NAMALWA (cell line): ENCODE data around the gene SNX1.
A peak's percentile ranks its signal among the peaks of the same experiment; 100 is the strongest.

Experiments used
- DNase-seq: peaks from one replicate; pipeline ENCODE4 v3.0.0-alpha.2; 2015; ENCODE audit warnings: low spot score

SNX1 gene

DNA sequence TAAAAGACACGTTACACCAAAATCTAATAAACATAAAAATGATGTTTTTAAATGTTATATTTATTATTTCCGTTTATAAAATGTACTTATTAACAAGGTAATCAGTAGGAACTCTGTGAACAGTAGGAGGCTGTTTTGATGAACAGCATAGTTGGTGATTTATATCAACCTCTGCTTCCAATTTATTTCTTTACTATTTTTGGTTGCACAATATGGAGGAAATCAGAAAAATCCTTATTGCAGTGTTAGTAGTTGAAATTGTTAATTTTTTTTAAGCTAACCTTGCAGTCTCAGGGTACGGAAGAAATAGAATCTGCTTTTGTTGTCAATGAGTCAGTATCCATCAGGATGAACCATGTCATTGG is 50.7 kb downstream of the SNX1 start:
- DNase-seq = no peak

DNA sequence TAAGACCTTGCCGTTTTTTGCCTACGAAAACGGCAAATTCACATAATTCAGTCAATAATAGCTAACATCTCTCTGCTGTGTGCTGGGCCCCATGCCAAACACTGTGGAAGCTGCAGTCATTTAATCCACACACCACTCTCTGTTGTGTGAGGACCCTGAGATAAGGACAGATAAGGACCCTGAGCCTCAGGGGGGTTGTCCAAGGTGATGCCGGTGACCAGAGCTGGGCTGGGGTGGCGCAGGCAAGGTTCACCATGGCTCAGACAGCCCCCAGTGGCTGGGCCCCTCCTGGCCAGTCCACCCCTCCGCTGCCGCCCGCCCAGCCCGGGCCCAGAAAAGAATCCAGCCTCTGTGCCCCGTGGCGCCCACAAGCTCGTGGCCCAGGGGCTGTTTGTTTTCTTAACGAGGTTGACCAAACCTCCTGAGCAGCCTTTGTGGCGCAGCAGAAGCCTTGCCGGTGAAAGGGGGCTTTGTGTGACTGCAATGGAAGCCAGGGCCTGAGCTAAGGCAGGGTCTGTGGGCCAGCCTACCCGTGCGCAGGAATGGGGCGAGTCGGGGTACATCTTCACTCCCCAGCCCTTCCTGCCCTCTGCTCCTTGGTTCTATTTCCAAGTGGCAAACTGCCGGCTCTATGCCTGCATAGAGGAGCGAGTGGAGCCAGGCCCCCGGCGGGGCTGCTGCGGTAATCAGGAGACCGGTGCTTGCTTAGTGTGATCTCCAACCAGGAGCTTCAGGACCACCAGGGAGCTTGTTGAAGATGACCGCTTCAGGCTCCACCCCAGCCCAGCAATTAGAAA is 51.3 kb downstream of the SNX1 start:
- no peak for DNase-seq

DNA sequence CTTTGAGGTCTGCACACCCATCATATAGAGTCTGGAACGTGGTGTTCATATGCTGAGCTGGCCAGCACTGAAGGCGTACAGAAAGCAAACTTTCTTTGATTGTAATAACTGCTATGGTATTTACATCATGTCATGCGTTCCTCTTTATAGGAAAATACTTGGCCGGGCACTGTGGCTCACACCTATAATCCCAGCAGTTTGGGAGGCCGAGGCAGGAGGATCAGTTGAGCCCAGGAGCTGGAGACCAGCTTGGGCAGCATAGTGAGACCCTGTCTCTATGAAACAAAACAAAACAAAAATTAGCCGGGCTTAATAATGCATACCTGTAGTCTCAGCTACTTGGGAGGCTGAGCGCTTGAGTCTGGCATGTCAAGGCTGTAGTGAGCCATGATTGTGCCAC is 52.4 kb downstream of the SNX1 start:
- DNase-seq = no peak

DNA sequence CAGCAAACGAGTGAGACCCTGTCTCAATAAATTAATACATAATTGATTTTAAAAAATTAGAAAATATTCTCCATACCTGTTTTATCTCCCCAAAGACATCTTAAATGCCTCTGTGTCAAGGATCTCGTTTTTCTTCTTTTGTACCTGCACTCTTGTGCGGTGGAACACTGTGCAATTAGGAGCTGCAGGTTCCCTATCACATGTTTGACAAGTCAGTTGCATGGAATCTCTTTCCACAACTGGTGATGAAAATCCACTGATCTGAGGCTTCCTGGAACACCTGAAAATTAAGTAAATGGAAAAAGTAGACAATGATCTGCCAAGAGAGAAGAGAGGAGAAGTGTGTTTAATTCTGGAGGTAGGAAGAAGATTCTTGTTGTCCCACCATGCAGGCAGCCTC is 52.8 kb downstream of the SNX1 start:
- DNase-seq = no peak

DNA sequence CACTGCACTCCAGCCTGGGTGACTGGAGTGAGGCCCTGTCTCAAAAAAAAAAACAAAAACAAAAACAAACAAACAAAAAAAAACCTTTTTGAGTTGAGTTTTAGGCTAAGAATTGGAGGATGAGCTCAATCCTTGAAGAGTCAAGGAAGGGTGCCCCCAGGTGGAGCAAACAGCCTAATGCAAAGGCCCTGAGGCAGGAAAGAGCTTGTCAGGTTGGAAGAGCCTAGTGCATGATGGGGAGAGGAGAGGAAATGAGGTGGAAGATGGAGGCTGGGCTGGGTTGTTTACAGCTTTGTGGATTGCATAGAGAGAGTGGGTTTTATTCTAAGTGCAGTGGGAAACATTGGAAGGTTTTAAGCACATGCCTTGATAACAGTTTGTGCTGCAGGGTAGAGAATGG is 53.6 kb downstream of the SNX1 start:
- peak; percentile 58 for DNase-seq

DNA sequence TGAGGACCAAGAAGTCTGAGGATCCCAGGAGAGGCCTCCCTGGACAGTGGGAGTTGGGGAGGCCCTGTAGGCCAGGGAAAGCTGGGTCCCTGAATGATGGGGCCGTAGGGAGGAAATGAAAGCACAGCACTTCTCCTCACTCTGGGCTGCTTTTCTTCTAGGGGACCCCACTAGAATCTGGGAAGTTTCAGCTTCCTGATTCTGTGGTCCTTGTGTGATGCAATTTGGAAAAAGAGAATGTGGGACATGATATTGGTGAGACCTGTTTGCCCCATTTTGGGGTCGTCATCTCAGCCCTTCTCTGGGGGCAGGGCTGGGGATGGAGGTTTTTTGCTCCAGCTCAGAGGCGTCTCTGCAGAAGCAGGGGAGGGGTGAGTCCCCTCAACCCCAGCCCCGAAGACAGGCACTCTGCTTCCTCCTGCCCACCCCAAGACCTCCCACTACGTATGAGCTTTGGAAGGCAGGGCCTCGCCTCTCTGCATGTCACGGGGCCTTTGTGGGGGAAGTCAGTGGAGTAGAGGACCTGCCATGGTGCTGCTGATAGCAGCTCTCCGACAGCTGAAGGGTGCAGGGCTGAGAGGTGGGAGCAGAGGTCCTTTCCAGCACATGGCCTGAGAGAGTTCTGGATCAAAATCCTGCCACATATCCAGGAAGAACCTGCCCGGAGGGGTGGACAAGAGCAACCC is 54.3 kb downstream of the SNX1 start:
- no peak for DNase-seq

DNA sequence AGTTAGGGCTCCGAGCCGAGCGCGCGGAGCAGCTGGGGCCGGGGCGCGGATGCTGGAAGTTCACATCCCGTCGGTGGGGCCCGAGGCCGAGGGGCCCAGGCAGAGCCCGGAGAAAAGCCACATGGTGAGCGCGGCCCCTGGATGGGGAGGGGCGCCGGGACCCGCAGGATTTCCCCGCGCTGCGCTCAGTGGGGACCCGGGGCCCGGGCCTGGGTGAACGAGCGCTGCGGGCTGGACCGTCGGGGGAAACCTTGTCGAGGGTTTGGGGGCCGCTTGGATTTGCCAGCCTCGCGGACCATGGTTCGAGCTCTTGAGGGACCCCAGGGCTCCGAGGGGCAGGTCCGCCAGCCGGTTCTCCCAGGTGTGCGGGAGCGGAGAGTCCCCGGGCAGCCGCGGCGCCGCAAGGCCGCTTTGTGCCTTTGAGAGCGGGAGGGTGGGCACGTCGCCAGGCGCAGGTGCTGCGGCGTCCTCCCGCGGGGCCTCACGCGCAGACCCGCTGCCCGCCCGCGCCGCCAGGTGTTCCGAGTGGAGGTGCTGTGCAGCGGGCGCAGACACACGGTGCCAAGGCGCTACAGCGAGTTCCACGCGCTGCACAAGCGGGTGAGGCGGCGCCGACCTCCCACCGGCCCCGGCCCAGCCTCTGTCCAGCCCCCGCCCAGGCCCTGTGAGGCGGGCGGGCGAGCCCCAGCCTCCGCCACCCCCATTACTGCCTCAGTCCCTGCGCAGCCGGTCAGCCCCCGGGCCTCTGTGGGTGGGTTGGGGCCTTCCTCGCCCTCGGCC is 56.1 kb downstream of the SNX1 start, which contains the start of gene SNX22:
TSS of gene SNX22 (plus strand) at position 5 of the 780 bp plus-strand sequence. CDS start at position 50, 45 bp downstream.
- peak; percentile 72 for DNase-seq

DNA sequence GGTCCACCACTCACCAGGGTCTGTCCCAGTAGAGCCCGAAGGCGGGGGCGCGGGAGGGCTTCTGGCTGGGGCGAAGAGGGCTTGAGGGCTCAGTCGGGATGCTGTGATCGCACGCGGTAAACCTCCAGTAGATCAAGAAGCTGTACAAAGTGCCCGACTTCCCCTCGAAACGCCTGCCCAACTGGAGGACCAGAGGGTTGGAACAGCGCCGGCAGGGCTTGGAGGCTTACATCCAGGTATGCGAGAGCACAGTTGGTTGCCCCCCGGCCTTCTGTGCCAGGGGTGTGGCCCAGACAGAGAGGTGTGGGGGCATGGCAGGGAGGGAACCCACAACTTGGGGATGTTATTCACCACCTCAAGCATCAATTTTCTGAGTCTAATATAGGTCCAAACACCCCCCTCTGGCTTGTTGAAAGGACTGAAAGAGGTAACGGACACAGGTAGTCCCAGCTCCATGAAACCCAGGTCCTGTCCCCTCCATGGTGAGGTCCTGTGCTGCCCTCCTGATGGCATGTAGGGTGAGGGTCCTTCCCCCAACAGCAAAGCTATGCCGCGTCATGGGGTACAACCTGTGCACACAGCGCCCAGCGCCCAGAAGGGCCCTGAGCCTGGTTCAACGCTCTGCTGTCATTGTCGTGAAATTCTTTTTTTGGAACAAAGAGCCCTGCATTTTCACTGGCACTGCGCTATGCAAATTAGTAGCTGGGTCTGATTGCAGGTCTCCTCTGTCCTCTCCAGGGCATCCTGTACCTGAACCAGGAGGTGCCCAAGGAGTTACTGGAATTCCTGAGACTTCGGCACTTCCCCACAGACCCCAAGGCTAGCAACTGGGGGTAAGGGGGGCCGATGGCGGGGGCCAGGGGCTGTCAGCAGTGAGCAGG is 57.0 kb downstream of the SNX1 start:
- peak; percentile 86 for DNase-seq

DNA sequence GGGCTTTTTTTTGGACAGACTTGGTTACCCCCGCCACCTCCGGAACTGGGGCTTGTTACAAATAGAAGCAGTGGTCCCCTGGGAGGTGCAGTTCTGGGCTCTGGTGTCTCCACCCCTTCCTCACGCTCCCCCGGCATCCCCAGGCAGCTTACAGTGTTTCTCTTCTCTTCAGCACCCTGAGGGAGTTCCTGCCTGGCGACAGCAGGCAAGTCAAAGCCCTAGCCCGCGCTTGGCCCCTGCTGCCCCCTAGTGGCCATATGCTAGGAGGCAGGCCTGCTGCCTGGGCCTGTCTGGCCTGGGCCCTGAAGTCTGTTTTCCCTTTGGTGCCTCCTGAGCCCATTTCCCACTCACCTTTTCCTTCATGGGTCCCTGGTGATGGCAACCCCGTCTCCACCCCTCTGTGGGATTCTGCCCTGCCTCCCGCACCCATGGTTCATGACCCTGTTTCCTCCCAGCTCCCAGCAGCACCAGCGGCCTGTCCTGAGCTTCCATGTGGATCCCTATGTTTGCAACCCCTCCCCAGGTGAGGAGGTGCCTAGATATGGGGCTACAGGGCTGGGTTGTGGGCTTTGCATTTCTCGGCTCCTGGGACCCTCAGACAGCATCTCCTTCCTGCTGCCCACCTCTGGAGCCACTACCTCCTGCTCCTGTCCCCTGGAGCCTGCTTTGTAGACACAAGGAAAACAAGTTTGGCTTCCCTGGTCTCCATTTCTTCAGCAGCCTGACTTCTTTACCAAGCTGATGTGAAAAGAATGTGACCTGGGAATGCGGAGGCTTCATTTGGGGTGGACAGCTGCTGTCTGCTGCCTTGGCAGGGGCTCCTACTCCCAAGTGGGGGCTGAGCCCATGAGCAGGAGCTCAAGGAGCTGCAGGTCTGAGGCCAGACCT is 57.9 kb downstream of the SNX1 start:
- peak; percentile 98 for DNase-seq

DNA sequence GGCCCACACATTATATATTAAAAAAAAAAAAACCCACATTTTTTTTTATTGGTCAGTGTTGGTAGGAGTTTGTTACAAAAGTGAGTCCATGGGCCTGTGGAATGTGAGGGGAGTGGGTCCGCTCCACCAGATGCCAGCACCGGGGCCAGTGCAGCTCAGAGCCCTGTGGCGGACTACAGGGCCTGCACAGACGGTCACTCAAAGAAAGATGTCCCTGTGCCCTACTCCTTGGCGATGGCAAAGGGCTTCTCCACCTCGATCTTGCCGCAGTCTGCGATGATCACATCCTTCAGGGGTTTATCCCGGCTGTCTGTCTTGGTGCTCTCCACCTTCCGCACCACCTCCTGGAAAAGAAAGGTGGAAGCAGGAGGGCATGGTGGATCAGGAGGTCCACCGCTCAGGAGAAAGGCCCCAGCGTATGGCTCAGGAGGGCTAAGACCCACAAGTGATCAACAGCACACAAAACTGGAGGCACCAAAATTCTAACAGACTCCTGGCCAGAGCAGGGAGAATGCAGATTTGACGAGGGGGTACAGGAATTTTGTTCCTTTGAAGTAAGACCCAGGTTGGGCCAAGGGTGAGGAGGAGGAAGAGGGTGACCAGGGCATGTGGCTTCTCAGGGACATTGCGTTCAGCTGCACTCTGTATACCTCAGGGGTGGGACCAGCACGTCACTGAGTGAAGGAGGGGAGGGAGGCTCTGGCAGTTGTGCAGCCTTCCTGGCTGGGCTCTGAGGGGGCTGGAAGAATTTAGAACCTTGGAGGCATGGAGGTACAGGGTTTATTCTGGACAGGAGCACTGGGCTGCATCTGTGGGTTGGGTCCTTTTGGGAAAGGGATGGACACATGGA is 60.2 kb downstream of the SNX1 start:
- no peak for DNase-seq

DNA sequence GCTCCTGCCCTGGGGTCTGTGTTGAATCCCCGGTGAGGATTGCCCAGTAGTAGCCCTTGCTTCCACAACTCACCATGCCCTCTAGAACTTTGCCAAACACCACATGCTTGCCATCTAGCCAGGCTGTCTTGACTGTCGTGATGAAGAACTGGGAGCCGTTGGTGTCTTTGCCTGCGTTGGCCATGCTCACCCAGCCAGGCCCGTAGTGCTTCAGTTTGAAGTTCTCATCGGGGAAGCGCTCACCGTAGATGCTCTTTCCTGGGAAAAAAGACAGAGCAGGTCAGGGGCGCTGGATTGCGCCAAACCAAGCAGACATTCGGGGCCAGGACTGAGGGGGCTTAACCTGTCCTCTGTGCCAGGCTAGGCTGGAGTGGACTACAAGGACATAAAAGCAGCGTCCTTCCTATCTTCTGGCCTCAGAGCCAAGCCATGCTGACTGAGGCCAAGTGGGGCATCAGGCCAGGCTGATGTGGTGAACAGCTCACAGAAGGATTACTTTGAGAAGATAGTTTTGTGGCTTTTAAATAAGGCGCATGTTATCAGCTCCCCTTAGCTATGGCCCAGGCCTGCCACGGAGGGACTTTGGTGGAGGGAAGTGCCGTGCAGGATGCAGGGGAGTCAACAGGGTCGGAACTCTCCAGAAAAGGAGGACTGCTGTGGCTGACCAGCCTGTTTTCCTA is 61.0 kb downstream of the SNX1 start:
- DNase-seq = no peak

DNA sequence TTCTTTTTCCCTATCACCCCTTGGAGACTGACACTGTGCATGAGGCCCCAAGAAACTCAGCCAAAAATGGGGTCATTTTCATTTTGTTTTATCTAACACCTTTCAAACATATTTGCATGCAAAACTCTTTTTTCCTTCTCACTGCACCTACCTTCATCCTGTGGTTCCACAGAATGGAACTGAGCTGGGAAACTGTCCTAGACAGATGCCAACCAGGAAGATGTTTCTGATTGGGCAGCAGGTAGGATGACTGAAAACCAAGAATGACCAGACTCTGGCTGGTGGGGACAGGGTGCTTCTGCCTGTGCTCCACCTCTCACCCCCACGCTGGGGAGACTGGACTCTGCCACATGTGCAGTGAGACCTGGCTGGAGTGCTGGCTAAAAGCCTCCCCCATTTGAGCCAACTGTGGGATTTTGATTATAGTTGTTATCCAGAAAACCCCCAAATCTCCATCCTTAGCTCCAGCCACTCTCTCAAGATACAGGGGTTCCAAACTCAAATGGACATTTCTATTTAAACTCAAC is 61.9 kb downstream of the SNX1 start:
- no peak for DNase-seq

DNA sequence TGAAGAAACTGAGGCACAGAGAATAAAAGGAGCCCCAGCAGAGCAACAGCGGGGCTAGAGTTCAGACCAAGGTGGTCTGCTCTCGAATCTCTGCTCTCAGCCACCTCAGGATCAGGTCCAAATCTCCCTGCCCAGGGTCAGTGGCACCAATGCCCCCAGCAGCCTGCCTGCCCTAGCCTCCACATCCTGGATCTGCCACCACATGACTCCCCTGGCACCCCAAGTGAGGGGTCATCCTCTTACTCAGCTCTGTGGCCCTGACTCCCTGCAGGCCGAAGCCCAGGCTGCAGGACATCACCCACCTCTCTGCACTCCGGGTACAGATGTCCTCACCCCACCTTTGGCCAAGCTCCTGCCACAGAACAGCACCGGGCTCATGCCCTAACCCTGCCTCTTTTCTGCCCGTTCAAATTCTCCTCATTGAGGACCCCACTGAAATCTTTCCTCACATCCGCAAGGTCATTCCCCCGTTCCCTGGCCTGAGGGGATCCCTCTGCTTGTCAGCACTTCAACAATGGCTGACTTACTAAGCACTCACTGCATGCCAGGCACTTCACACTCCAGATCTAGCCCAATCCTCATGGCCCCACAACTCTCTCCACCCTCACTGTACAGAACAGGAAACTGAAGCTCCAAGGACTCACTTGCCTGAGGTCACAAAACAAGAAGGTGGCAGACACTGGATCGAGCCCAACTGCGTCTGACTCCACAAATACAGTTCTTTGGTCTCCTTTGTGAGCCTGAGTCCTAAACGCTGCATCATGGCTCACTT is 62.8 kb downstream of the SNX1 start:
- DNase-seq = no peak

DNA sequence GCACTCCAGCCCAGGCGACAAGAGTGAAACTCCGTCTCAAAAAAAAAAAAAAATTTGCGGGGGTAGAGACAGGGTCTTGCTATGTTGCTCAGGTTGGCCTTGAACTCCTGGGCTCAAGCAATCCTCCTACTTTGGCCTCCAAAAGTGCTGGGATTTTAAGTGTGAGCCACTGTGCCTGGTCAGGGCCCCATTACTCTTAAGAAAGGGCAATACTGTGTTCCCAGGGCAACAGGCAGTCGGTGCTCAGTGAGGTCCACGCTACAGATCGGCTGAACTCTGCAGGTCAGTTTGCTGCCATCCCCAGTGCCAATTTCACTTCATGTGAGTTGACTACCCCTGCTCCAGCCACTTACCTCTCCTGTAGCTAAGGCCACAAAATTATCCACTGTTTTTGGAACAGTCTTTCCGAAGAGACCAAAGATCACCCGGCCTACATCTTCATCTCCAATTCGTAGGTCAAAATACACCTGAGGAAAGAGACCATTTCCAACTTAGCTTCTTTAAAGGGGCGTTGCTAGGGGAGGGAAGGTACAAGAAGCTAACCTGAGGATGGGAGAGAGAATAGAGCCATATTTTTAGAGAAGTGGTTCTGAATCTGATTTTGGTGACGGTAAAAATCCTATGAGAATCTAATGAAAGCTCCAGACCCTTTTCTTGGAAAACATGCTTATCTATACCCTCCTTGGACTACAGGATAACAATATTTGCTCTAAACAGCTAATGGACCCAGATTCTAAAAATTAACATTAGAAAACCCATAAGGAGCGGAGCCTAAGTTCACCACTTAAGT is 66.1 kb downstream of the SNX1 start:
- DNase-seq = peak; percentile 18

DNA sequence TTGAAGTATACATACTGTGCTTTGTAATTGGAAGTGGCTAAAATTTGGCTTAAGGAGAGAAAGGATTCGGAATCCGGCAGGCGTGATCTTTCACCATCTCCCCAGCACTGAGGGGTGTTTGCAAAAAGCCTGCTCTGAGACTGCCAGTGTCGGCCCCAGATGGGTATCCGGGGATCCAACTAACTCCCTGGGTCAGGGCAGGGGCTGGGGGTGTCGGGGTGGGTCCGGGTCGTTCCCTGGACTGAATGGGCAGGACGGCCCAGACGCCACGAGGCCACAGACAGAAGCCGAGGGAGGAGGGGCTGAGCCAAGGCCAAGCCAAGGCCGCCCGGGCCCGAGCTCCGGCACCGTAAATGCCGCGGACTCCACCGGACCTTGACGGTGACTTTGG is 66.7 kb downstream of the SNX1 start:
- no peak for DNase-seq

DNA sequence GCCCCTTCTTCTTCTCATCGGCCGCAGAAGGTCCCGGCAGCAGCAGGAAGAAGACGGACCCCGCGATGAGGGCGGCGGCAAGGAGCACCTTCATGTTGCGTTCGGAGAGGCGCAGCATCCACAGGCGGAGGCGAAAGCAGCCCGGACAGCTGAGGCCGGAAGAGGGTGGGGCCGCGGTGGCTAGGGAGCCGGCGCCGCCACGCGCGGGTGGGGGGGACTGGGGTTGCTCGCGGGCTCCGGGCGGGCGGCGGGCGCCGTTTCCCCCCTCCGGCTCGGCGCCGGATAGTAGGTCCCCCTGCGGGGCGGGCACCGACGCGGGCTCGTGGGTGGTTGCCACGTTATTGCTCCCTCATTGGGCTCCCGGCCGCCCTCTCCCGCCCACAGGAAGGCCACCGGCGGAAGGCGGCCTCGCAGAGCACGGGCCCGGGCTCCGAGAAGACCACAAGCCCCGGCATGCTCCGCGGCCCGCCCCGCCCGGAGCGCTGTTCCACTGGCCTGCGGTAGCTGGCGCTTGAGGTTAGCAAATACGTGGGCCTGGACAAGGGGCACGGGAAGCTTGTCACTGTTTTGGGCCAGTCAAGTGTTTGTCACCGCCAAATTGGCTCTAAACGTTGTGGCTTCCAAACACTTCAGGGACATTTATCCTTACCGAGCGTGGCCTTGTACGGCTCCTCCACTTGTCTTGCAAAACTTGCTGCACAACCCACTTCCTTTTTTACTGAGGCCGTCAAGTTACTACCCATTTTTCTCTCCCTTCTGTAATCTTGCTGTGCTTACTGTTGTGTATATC is 67.3 kb downstream of the SNX1 start, which contains the start of gene PPIB:
TSS of gene PPIB (minus strand) at position 154 of the 790 bp plus-strand sequence. CDS start at position 118, 36 bp downstream.
- peak; percentile 97 for DNase-seq
